ENCODE data around the gene GPRC5C. TPM values are rescaled to one million over a fixed set of nuclear protein-coding genes. Genes with fewer than 3 reads are reported as not detected.

Gene GPRC5C
- total RNA-seq, 1 donor, result 3.8 TPM

- DNase-seq (ENCODE audit: low read depth in 2 of 3, low spot score in 2 of 3), result no peak
These were observed 991 bp downstream of the GPRC5C start for GRCh38 chr17:74432766-74433391.

GRCh38 chr17:74433421-74434121 is 1.7 kb downstream of the GPRC5C start:
- no peak for DNase-seq (ENCODE audit: low read depth in 2 of 3, low spot score in 2 of 3)

- no peak for DNase-seq (ENCODE audit: low read depth in 2 of 3, low spot score in 2 of 3)
These were observed 4.0 kb downstream of the GPRC5C start for GRCh38 chr17:74435775-74436359.

- peak in 1 of 3 donors; percentile 41 for DNase-seq (ENCODE audit: low read depth in 2 of 3, low spot score in 2 of 3)
These were observed 5.8 kb downstream of the GPRC5C start for GRCh38 chr17:74437702-74438101.

- peak in 1 of 3 donors; percentile 57 for DNase-seq (ENCODE audit: low read depth in 2 of 3, low spot score in 2 of 3)
These were observed 8.0 kb downstream of the GPRC5C start for GRCh38 chr17:74439691-74440567.

GRCh38 chr17:74441537-74441936 is 9.6 kb downstream of the GPRC5C start:
- DNase-seq (ENCODE audit: low read depth in 2 of 3, low spot score in 2 of 3), result no peak

GRCh38 chr17:74442291-74442669 is 10.4 kb downstream of the GPRC5C start:
- DNase-seq (ENCODE audit: low read depth in 2 of 3, low spot score in 2 of 3), result no peak

GRCh38 chr17:74442670-74443515 is 11.0 kb downstream of the GPRC5C start:
- peak in 2 of 3 donors; percentile 82 to 87 for DNase-seq (ENCODE audit: low read depth in 2 of 3, low spot score in 2 of 3)

- no peak for DNase-seq (ENCODE audit: low read depth in 2 of 3, low spot score in 2 of 3)
These were observed 11.8 kb downstream of the GPRC5C start for GRCh38 chr17:74443516-74444296.

- no peak for DNase-seq (ENCODE audit: low read depth in 2 of 3, low spot score in 2 of 3)
These were observed 12.5 kb downstream of the GPRC5C start for GRCh38 chr17:74444406-74444805.

- DNase-seq (ENCODE audit: low read depth in 2 of 3, low spot score in 2 of 3), result no peak
These were observed 13.3 kb downstream of the GPRC5C start for GRCh38 chr17:74445158-74445557.

- peak in 2 of 3 donors; percentile 76 to 80 for DNase-seq (ENCODE audit: low read depth in 2 of 3, low spot score in 2 of 3)
These were observed 14.9 kb downstream of the GPRC5C start for GRCh38 chr17:74446551-74447500.

GRCh38 chr17:74447628-74448159 is 15.8 kb downstream of the GPRC5C start:
- DNase-seq (ENCODE audit: low read depth in 2 of 3, low spot score in 2 of 3), result no peak

GRCh38 chr17:74448756-74449155 is 16.9 kb downstream of the GPRC5C start:
- DNase-seq (ENCODE audit: low read depth in 2 of 3, low spot score in 2 of 3), result no peak

GRCh38 chr17:74449306-74449705 is 17.4 kb downstream of the GPRC5C start:
- no peak for DNase-seq (ENCODE audit: low read depth in 2 of 3, low spot score in 2 of 3)

GRCh38 chr17:74449773-74450172 is 17.9 kb downstream of the GPRC5C start:
- DNase-seq (ENCODE audit: low read depth in 2 of 3, low spot score in 2 of 3), result no peak

GRCh38 chr17:74450231-74450630 is 18.3 kb downstream of the GPRC5C start:
- no peak for DNase-seq (ENCODE audit: low read depth in 2 of 3, low spot score in 2 of 3)

GRCh38 chr17:74450925-74451403 is 19.1 kb downstream of the GPRC5C start:
- no peak for DNase-seq (ENCODE audit: low read depth in 2 of 3, low spot score in 2 of 3)

Data from hematopoietic multipotent progenitor cell (in vitro differentiated cells).